ENCODE results near the gene NEGR1.

DNA sequence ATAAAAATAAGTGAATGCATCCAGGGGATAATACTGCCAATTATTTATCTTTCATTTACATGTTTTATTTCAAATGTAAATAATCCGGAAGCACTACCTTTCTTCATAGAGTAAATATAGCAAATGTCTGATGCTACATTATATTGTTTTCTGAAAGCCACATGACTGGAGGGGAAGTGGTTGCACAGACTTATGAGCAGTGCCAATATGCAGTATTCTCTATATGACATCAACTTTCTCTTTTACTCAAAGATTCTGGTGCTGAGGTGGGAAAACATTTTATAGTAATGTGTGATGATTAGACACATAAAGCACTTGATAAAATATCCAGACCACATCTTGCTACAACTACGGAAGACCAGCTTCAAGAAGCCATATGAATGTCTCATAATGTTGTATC is 314.7 kb downstream of the NEGR1 start:
- TF ChIP-seq, protein P1, sequence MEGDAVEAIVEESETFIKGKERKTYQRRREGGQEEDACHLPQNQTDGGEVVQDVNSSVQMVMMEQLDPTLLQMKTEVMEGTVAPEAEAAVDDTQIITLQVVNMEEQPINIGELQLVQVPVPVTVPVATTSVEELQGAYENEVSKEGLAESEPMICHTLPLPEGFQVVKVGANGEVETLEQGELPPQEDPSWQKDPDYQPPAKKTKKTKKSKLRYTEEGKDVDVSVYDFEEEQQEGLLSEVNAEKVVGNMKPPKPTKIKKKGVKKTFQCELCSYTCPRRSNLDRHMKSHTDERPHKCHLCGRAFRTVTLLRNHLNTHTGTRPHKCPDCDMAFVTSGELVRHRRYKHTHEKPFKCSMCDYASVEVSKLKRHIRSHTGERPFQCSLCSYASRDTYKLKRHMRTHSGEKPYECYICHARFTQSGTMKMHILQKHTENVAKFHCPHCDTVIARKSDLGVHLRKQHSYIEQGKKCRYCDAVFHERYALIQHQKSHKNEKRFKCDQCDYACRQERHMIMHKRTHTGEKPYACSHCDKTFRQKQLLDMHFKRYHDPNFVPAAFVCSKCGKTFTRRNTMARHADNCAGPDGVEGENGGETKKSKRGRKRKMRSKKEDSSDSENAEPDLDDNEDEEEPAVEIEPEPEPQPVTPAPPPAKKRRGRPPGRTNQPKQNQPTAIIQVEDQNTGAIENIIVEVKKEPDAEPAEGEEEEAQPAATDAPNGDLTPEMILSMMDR (conservative IDR thresholded peaks at IDR 0.05; ENCODE audit: low read length), result no peak
- no peak for TF ChIP-seq EZH2phosphoT487 (IDR thresholded peaks at IDR 0.05; ENCODE audit: borderline replicate concordance)

All from Loucy (cell line).